ENCODE measurements around the gene RAC3. TPM values are rescaled to one million over a fixed set of nuclear protein-coding genes. Genes with fewer than 3 reads are reported as not detected.

Gene RAC3
- total and polyA plus RNA-seq, 4 donors, result 0.63 to 6.3 (median 3.3) TPM

GRCh38 chr17:81987161-81987770 lies 44.2 kb upstream of the RAC3 start (continued):
- TF ChIP-seq REST (IDR thresholded peaks at IDR 0.05), result no peak

GRCh38 chr17:81990836-81991683 lies 40.4 kb upstream of the RAC3 start:
- H3K9ac ChIP-seq (ENCODE audit: low read depth in 1 of 2, low read length in 2 of 2), result no peak overlapping the region
- H3K36me3 ChIP-seq (ENCODE audit: control insufficient read depth in 4 of 4, insufficient read depth in 3 of 4, low read depth in 1 of 4, low read length in 3 of 4), result peaks cover 0 to 10% (median 5%) of the 10 kb centered on the region in 4 donors
- no peaks in the 10 kb centered on the region for H3K9me3 ChIP-seq (ENCODE audit: control insufficient read depth in 4 of 4, low read length in 3 of 4)
- no peak for DNase-seq (ENCODE audit: low spot score)
- H3K4me1 ChIP-seq (ENCODE audit: control insufficient read depth in 4 of 4, insufficient read depth in 4 of 4, low read length in 3 of 4), result peaks cover 12 to 32% (median 21%) of the 10 kb centered on the region in 4 donors
- no peaks in the 10 kb centered on the region for H3K27me3 ChIP-seq (ENCODE audit: control insufficient read depth in 4 of 4, insufficient read depth in 4 of 4, low read length in 3 of 4)
- no peak for TF ChIP-seq ZBTB33 (IDR thresholded peaks at IDR 0.05)
- TF ChIP-seq HNF4G (IDR thresholded peaks at IDR 0.05), result no peak
- TF ChIP-seq NR2F2 (IDR thresholded peaks at IDR 0.05), result no peak
- no peak for TF ChIP-seq YY1 (IDR thresholded peaks at IDR 0.05)
- no peak for TF ChIP-seq SP1 (IDR thresholded peaks at IDR 0.05)
- peak overlapping the region; percentile 10 to 45 for H3K27ac ChIP-seq (ENCODE audit: low read depth in 1 of 2, low read length in 2 of 2)
- 82% methylated on average over 25 of the region's 25 CpGs for WGBS
- H3K4me3 ChIP-seq (ENCODE audit: low read depth in 1 of 3, low read length in 3 of 3), result no peak overlapping the region

- peak overlapping the region in 1 of 2 donors; percentile 5 for H3K9ac ChIP-seq (ENCODE audit: low read depth in 1 of 2, low read length in 2 of 2)
- TF ChIP-seq GABPA (IDR thresholded peaks at IDR 0.05 in 1 of 2, conservative IDR thresholded peaks at IDR 0.05 in 1 of 2) (peak in 1 of 2 donors; percentile 38), RAD21 (IDR thresholded peaks at IDR 0.05) (peak in 1 of 2 donors; percentile 61), YY1 (IDR thresholded peaks at IDR 0.05) (peak; percentile 53), JUND (IDR thresholded peaks at IDR 0.05) (no peak), ZBTB33 (IDR thresholded peaks at IDR 0.05) (no peak), NR2F2 (IDR thresholded peaks at IDR 0.05) (no peak), HNF4A (conservative IDR thresholded peaks at IDR 0.05) (peak in 1 of 2 donors; percentile 48), MAX (IDR thresholded peaks at IDR 0.05) (no peak), FOXA1 (IDR thresholded peaks at IDR 0.05) (no peak), FOXA2 (IDR thresholded peaks at IDR 0.05) (no peak), ATF3 (IDR thresholded peaks at IDR 0.05) (no peak), EGR1 (IDR thresholded peaks at IDR 0.05; ENCODE audit: low read depth in 2 of 2) (no peak), SP1 (IDR thresholded peaks at IDR 0.05) (peak; percentile 71), CTCF (IDR thresholded peaks at IDR 0.05; ENCODE audit: low read depth, low read length, missing input control) (no peak), HNF4G (IDR thresholded peaks at IDR 0.05) (no peak), RXRA (IDR thresholded peaks at IDR 0.05) (peak; percentile 57 to 63)
Measured at GRCh38 chr17:81991684-81992305, 39.7 kb upstream of the RAC3 start.

More at GRCh38 chr17:81991684-81992305, 39.7 kb upstream of the RAC3 start:
- Histone ChIP-seq H3K4me3 (ENCODE audit: low read depth in 1 of 3, low read length in 3 of 3) (no peak overlapping the region), H3K9me3 (ENCODE audit: control insufficient read depth in 4 of 4, low read length in 3 of 4) (no peaks in the 10 kb centered on the region), H3K4me1 (ENCODE audit: control insufficient read depth in 4 of 4, insufficient read depth in 4 of 4, low read length in 3 of 4) (peaks cover 12 to 32% (median 21%) of the 10 kb centered on the region in 4 donors), H3K27me3 (ENCODE audit: control insufficient read depth in 4 of 4, insufficient read depth in 4 of 4, low read length in 3 of 4) (no peaks in the 10 kb centered on the region), H3K27ac (ENCODE audit: low read depth in 1 of 2, low read length in 2 of 2) (peak overlapping the region; percentile 10 to 45), H3K36me3 (ENCODE audit: control insufficient read depth in 4 of 4, insufficient read depth in 3 of 4, low read depth in 1 of 4, low read length in 3 of 4) (peaks cover 0 to 6% (median 2%) of the 10 kb centered on the region in 4 donors)
- 21% methylated on average over 31 of the region's 31 CpGs for WGBS
- peak; percentile 50 for DNase-seq (ENCODE audit: low spot score)

Data from liver (tissue), 9 donors.